GM12801 (cell line): Measurements from ENCODE around the gene AKAP13.

Experiments
- CTCF ChIP-seq: IDR thresholded peaks from one replicate; pipeline ENCODE4 v1.5.1; 2011; ENCODE audit warnings: control low read depth; ENCODE audit not compliant: insufficient read length; ENCODE audit errors: extremely low read depth

Gene AKAP13

GRCh38 chr15:85563731-85564130 lies 183.3 kb downstream of the AKAP13 start:
- no peak for TF ChIP-seq CTCF

- no peak for TF ChIP-seq CTCF
These were observed 184.3 kb downstream of the AKAP13 start for GRCh38 chr15:85564686-85565085.

GRCh38 chr15:85568261-85568808 lies 187.9 kb downstream of the AKAP13 start:
- no peak for TF ChIP-seq CTCF

GRCh38 chr15:85570336-85570735 lies 189.9 kb downstream of the AKAP13 start:
- no peak for TF ChIP-seq CTCF

- no peak for TF ChIP-seq CTCF
These were observed 191.4 kb downstream of the AKAP13 start for GRCh38 chr15:85571780-85572179.

- TF ChIP-seq CTCF, result no peak
These were observed 196.0 kb downstream of the AKAP13 start for GRCh38 chr15:85576392-85576791.

- TF ChIP-seq CTCF, result no peak
These were observed 198.7 kb downstream of the AKAP13 start for GRCh38 chr15:85578941-85579701.
